ENCODE results near the gene TBPL1. TPM values are rescaled to one million over a fixed set of nuclear protein-coding genes. Genes with fewer than 3 reads are reported as not detected.
"Not testable (repeated sequence)": the region's sequence is repeated elsewhere in the genome, so short reads cannot be mapped to it uniquely, and the experiment has no call there.

Gene TBPL1
- total RNA-seq, 2 donors from 2014 or later, result 0.99 to 10.9 TPM

GRCh38 chr6:133965817-133966360, 12.9 kb downstream of the TBPL1 start:
- intact Hi-C loops (cut with DNase I), result loop anchor here (10.0 kb wide), 1 partner anchor 99 kb away; no protein-coding TSS in a partner anchor
- TF ChIP-seq POLR2A (IDR thresholded peaks at IDR 0.05), result no peak
- TF ChIP-seq, protein P1, sequence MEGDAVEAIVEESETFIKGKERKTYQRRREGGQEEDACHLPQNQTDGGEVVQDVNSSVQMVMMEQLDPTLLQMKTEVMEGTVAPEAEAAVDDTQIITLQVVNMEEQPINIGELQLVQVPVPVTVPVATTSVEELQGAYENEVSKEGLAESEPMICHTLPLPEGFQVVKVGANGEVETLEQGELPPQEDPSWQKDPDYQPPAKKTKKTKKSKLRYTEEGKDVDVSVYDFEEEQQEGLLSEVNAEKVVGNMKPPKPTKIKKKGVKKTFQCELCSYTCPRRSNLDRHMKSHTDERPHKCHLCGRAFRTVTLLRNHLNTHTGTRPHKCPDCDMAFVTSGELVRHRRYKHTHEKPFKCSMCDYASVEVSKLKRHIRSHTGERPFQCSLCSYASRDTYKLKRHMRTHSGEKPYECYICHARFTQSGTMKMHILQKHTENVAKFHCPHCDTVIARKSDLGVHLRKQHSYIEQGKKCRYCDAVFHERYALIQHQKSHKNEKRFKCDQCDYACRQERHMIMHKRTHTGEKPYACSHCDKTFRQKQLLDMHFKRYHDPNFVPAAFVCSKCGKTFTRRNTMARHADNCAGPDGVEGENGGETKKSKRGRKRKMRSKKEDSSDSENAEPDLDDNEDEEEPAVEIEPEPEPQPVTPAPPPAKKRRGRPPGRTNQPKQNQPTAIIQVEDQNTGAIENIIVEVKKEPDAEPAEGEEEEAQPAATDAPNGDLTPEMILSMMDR (IDR thresholded peaks at IDR 0.05), result no peak
- 91 to 94% methylated on average over 4 of the region's 4 CpGs for WGBS, 2 donors
- Histone ChIP-seq H3K4me1 (no peaks in the 10 kb centered on the region), H3K27ac (no peak overlapping the region), H3K36me3 (replicated peaks in 1 of 2; ENCODE audit: insufficient read depth in 1 of 2, low read depth in 2 of 2) (no peaks in the 10 kb centered on the region), H3K4me3 (no peak overlapping the region), H3K9me3 (no peaks in the 10 kb centered on the region), H3K27me3 (no peaks in the 10 kb centered on the region)
- ATAC-seq (no peak), DNase-seq (no peak)

GRCh38 chr6:133966654-133967329, 13.8 kb downstream of the TBPL1 start:
- DNase-seq, result no peak
- no peaks in the 10 kb centered on the region for H3K36me3 ChIP-seq (replicated peaks in 1 of 2; ENCODE audit: insufficient read depth in 1 of 2, low read depth in 2 of 2)
- no peak for ATAC-seq
- no peak for TF ChIP-seq POLR2A (IDR thresholded peaks at IDR 0.05)
- TF ChIP-seq, protein P1 (IDR thresholded peaks at IDR 0.05), result no peak
- intact Hi-C loops (cut with DNase I), result loop anchor here (10.0 kb wide), 1 partner anchor 98 kb away; no protein-coding TSS in a partner anchor
- no peak overlapping the region for H3K27ac ChIP-seq
- H3K27me3 ChIP-seq, result no peaks in the 10 kb centered on the region
- peaks cover 2% of the 10 kb centered on the region for H3K4me1 ChIP-seq
- WGBS, 2 donors, result 73 to 77% methylated on average over 5 of the region's 5 CpGs
- H3K9me3 ChIP-seq, result no peaks in the 10 kb centered on the region
- no peak overlapping the region for H3K4me3 ChIP-seq

DNA sequence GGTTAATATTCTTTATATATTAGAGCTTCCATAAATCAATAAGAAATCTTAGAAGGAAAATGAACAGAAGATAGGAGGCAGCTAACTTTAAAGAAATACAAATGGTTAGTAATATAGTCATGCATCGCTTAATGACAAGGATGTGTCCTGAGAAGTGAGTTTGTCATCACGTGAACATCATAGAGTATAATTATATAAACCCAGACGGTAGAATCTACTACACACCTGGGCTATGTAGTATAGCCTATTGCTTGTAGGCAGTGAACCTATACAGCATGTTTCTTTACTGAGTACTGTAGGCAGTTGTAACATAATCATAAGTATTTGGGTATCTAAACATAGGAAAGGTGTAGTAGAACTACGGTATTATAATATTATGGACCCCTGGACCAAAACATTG, 14.3 kb downstream of the TBPL1 start:
- TF ChIP-seq, protein P1 (IDR thresholded peaks at IDR 0.05), result no peak
- TF ChIP-seq POLR2A (IDR thresholded peaks at IDR 0.05), result no peak
- intact Hi-C loops (cut with DNase I), result loop anchor here (10.0 kb wide), 1 partner anchor 97 kb away; no protein-coding TSS in a partner anchor
- no peak overlapping the region for H3K4me3 ChIP-seq
- 87 to 93% methylated on average over 4 of the region's 4 CpGs for WGBS, 2 donors
- no peaks in the 10 kb centered on the region for H3K36me3 ChIP-seq (replicated peaks in 1 of 2; ENCODE audit: insufficient read depth in 1 of 2, low read depth in 2 of 2)
- no peaks in the 10 kb centered on the region for H3K9me3 ChIP-seq
- DNase-seq, result no peak
- H3K27ac ChIP-seq, result no peak overlapping the region
- peaks cover 7% of the 10 kb centered on the region for H3K4me1 ChIP-seq
- ATAC-seq, result no peak
- H3K27me3 ChIP-seq, result no peaks in the 10 kb centered on the region

DNA sequence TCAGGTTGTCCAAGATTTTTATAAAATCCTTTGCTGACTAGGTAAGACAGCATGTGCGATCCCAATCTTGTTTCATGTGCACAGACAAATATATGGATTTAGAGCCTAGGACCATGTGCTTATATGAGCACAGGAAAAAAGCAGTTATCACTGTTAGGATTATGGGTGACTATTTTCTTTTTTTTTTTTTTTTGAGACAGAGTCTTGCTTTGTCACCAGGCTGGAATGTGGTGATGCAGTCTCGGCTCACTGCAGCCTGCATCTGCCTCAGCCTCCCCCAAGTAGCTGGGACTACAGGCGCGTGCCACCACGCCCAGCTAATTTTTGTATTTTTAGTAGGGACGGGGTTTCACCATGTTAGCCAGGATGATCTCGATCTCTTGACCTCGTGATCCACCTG, 14.8 kb downstream of the TBPL1 start:
- WGBS, 2 donors, result 87 to 95% methylated on average over 8 of the region's 8 CpGs
- H3K9me3 ChIP-seq; H3K4me1 ChIP-seq; H3K27ac ChIP-seq; H3K27me3 ChIP-seq; H3K36me3 ChIP-seq (replicated peaks in 1 of 2; ENCODE audit: insufficient read depth in 1 of 2, low read depth in 2 of 2); DNase-seq; H3K4me3 ChIP-seq; ATAC-seq: not testable (repeated sequence)
- intact Hi-C loops (cut with DNase I), result loop anchor here (10.0 kb wide), 1 partner anchor 97 kb away; no protein-coding TSS in a partner anchor

- DNase-seq, result no peak
- H3K27me3 ChIP-seq, result no peaks in the 10 kb centered on the region
- intact Hi-C loops (cut with DNase I), result loop anchor here (10.0 kb wide), 1 partner anchor 95 kb away; no protein-coding TSS in a partner anchor
- H3K9me3 ChIP-seq, result no peaks in the 10 kb centered on the region
- 82 to 93% methylated on average over 1 of the region's 1 CpG for WGBS, 2 donors
- peaks cover 11% of the 10 kb centered on the region for H3K4me1 ChIP-seq
- TF ChIP-seq, protein P1 (IDR thresholded peaks at IDR 0.05), result no peak
- TF ChIP-seq POLR2A (IDR thresholded peaks at IDR 0.05), result no peak
- no peak overlapping the region for H3K4me3 ChIP-seq
- H3K36me3 ChIP-seq (replicated peaks in 1 of 2; ENCODE audit: insufficient read depth in 1 of 2, low read depth in 2 of 2), result no peaks in the 10 kb centered on the region
- no peak overlapping the region for H3K27ac ChIP-seq
- no peak for ATAC-seq
Observed at GRCh38 chr6:133969285-133969920, 16.4 kb downstream of the TBPL1 start.
